Effector CD8-positive, alpha-beta T cell (primary cell): ENCODE data around the gene ABTB1.
A peak's percentile ranks its signal among the peaks of the same experiment; 100 is the strongest.
"Not testable (repeated sequence)": the region's sequence is repeated elsewhere in the genome, so short reads cannot be mapped to it uniquely, and the experiment has no call there.

ENCODE experiments used
- DNase-seq: peaks from one replicate; lab custom pipeline; 2025; lab: John Stamatoyannopoulos, UW

ABTB1 gene

GRCh38 chr3:127671523-127672428 is 976 bp upstream of the ABTB1 start:
- peak; percentile 45 for DNase-seq

- DNase-seq: peak; percentile 49
Observed at GRCh38 chr3:127673191-127674100, 694 bp downstream of the ABTB1 start.

GRCh38 chr3:127674101-127674721 is 1.5 kb downstream of the ABTB1 start:
- no peak for DNase-seq

- DNase-seq: no peak
Observed at GRCh38 chr3:127674790-127675189, 2.0 kb downstream of the ABTB1 start.

DNA sequence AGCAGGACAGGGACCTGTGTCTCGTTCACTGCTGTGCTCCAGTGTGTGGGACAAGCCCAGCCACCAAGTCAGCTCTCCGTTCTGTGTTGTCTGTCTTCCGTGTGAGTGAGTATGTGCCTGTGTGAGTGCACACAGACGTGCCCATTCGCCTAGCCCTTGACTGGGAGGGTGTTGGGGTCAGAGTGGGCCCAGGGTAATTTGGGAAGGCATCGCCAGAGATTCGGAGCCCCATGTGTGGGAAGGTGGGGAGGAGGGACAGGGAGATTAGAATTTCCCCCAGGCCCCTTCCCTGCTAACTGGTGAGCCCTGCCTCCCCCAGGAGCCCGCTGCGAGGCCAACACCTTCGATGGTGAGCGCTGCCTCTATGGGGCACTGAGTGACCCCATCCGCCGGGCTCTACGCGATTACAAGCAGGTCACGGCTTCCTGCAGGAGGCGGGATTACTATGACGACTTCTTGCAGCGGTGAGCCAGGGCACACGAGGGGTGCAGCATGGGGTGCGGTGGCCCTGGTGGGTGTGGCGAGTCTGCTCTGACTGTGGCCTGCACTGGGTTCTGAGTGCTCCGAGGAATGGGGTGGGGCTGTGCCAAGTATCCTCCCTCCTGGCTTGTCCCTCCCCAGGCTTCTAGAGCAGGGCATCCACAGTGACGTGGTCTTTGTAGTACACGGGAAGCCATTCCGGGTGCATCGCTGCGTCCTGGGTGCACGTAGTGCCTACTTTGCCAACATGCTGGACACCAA is 3.1 kb downstream of the ABTB1 start:
- DNase-seq: no peak

GRCh38 chr3:127676456-127676855 is 3.7 kb downstream of the ABTB1 start:
- no peak for DNase-seq

DNA sequence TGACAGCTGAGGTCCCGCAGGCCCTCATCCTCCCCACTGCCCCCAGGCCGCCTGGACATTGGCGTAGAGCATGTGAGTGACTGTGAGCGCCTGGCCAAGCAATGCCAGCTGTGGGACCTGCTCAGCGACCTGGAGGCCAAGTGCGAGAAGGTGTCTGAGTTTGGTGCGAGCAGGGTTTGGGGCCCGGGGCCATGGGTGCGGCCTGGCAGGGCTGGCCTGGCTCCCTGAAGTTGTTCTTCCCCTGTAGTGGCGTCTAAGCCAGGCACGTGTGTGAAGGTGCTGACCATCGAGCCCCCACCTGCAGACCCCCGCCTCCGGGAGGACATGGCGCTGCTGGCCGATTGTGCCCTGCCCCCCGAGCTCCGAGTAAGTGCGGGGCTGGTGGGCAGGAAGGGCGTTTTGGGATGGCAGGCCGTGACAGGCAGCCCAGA is 4.2 kb downstream of the ABTB1 start:
- no peak for DNase-seq

- no peak for DNase-seq
Observed at GRCh38 chr3:127677541-127678314, 5.0 kb downstream of the ABTB1 start.

DNA sequence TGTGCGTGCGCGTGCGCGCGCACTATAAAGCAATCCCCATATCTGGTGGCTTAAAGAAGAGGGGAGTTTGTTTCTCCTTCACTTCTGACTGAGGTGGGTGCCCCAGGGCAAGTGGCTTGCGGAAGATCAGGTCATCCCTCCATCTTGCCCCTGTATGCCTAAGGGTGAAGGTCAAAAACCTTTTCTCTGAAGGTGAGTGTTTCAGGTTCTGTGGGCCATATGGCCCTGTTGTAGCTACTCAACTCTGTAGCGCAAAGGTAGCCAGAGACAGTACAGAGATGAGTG is 5.5 kb downstream of the ABTB1 start:
- DNase-seq: no peak

GRCh38 chr3:127678611-127679533 is 6.1 kb downstream of the ABTB1 start:
- DNase-seq: no peak

- DNase-seq: no peak
Observed at GRCh38 chr3:127679534-127680145, 6.9 kb downstream of the ABTB1 start.

- DNase-seq: no peak
Observed at GRCh38 chr3:127680146-127680661, 7.5 kb downstream of the ABTB1 start.

GRCh38 chr3:127680798-127681221 is 8.1 kb downstream of the ABTB1 start:
- DNase-seq: no peak

- DNase-seq: not testable (repeated sequence)
Observed at GRCh38 chr3:127682175-127682554, 9.4 kb downstream of the ABTB1 start.

DNA sequence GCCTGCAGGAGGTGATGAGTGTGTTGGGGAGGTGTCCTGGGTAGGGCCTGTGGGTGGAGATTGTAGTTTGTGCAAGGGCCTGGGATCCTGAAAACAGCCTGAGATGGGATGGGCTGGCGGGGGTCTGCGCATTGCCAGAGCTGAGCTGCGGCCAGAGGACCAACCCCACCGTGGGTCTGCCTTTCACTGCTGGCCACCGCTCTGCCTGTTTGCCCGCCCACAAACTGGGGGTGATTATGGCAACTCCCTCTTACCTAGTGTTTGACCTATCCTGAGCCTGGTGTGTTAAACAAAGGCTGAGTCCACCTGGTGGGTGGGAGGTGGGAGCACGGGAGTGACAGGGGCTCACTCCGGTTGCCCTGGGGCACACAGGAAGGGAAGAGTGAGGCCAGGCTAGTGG is 9.8 kb downstream of the ABTB1 start:
- DNase-seq: no peak

DNA sequence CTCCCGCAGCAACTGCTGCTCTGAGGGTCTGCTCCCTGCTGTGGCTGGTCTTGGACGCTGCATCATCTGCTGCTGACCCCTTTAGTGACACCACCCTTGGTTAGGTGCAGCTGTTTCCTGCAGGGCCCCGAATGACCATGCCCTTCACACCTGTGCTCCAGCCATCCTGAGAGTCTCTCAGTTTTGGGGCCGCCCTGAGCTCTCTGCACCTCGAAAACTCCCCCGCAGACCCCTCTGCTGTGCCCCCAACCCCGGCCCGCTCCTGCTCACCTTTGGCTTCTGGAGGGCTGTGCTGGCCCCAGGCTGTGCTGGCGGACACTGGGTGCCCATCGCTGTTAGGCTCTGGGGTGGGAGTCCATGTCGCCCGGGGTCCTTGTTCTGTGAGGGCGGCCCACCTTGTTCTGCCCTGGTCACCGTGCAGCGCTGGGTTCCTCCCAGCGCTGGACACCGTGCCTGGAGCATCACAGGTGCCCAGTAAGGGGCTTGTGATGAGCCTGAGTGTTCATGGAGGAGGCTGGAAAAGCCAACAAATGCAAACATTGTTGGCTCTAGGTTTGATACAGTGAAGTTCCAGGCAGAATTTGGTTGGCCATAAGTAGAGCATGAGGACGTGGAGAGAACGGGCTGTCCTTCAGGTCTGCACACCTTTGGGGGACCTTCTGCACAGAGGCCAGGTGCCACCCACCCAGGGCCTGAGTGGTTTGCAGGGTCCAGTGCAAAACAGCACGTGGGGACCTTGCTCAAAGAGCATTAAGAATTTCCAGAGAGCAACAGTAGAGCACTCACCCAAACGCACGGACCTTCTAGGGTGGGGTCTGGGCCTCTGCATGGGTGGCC is 12.3 kb downstream of the ABTB1 start:
- DNase-seq: no peak

- no peak for DNase-seq
Observed at GRCh38 chr3:127685708-127686511, 13.2 kb downstream of the ABTB1 start.
